HG03095 (cell line): ENCODE measurements around the gene RAB13.
"Not testable (repeated sequence)": the region's sequence is repeated elsewhere in the genome, so short reads cannot be mapped to it uniquely, and the experiment has no call there.

ENCODE experiments used
- ATAC-seq: cut with Tn5 transposase; IDR thresholded peaks from one replicate; pipeline ENCODE4 v1.9.1; 2021; ENCODE audit warnings: moderate library complexity; ENCODE audit not compliant: unreplicated experiment

Gene RAB13

GRCh38 chr1:153985941-153986761 is at the start of gene RAB13:
Gene RAB13 (minus strand): TSS chr1:153986339. CDS start chr1:153986236, 103 bp downstream.
- no peak for ATAC-seq

- not testable (repeated sequence) for ATAC-seq
These were observed 47.6 kb upstream of the RAB13 start for GRCh38 chr1:154033697-154034096.

GRCh38 chr1:154019940-154020339 is 33.8 kb upstream of the RAB13 start:
- no peak for ATAC-seq

GRCh38 chr1:154019269-154019668 is 33.1 kb upstream of the RAB13 start:
- ATAC-seq = no peak

GRCh38 chr1:154014154-154014907 is 28.2 kb upstream of the RAB13 start:
- no peak for ATAC-seq

GRCh38 chr1:154012543-154012942 is 26.4 kb upstream of the RAB13 start:
- not testable (repeated sequence) for ATAC-seq

GRCh38 chr1:154012129-154012528 is 26.0 kb upstream of the RAB13 start:
- no peak for ATAC-seq

- no peak for ATAC-seq
These were observed 20.0 kb upstream of the RAB13 start for GRCh38 chr1:154006136-154006535.

- no peak for ATAC-seq
These were observed 14.3 kb upstream of the RAB13 start for GRCh38 chr1:154000420-154000819.

GRCh38 chr1:153996882-153997281 is 10.7 kb upstream of the RAB13 start:
- ATAC-seq = not testable (repeated sequence)

- ATAC-seq = no peak
These were observed 9.5 kb upstream of the RAB13 start for GRCh38 chr1:153995640-153996039.

- ATAC-seq = no peak
These were observed 9.1 kb upstream of the RAB13 start for GRCh38 chr1:153995202-153995601.

- no peak for ATAC-seq
These were observed 5.7 kb upstream of the RAB13 start for GRCh38 chr1:153991806-153992205.

GRCh38 chr1:153991151-153991630 is 5.1 kb upstream of the RAB13 start:
- ATAC-seq = no peak

- no peak for ATAC-seq
These were observed 4.5 kb upstream of the RAB13 start, which contains the start of gene RPS27 for GRCh38 chr1:153990468-153991150. Gene RPS27 (plus strand): TSS chr1:153990762. CDS start chr1:153990797, 35 bp downstream.

GRCh38 chr1:153987621-153988020 is 1.5 kb upstream of the RAB13 start:
- no peak for ATAC-seq

GRCh38 chr1:153985341-153985912 is 712 bp downstream of the RAB13 start:
- ATAC-seq = no peak

GRCh38 chr1:153984123-153984894 is 1.8 kb downstream of the RAB13 start:
- no peak for ATAC-seq

- ATAC-seq = not testable (repeated sequence)
These were observed 4.4 kb downstream of the RAB13 start for GRCh38 chr1:153981735-153982134.

GRCh38 chr1:153979091-153979490 is 7.0 kb downstream of the RAB13 start:
- not testable (repeated sequence) for ATAC-seq
